ENCODE data around the gene ACSM6.
"Not testable (repeated sequence)": the region's sequence is repeated elsewhere in the genome, so short reads cannot be mapped to it uniquely, and the experiment has no call there.

The ACSM6 gene

DNA sequence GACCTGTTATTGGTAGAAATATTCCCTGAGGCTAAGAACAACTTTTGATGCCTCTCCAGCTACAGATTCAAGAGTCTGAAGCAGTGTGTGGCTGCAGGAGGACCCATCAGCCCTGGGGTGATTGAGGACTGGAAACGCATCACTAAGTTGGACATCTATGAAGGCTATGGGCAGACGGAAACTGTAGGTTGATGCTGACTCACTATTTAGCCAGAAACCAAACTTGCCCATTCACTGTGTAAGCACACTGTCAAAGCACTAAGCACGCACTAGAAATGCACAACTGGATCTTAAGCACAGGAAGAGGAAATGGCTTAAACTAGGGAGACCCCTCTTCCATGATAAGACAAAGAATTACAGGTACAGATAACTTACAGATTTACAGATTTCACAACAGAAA is 20.8 kb downstream of the ACSM6 start:
- no peak for DNase-seq (ENCODE audit: low read depth)

DNA sequence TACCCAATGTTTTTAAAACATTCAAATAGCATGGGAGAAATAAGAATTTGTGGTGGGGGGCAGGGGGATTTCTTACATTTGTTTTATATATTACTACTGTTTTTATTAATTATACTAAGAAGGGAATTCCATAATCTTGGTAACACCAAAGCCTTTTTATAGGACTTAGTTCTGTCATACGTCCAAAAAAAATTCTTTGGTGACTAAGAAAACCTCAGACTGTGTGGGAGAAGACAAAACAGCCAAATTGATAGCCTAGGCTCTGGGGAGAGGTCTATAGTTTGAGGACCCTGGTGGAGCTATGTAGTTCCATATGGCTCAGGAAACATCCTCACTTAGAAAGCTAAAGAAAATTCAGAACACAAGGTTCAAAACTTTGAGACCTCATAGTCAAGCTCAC is 23.4 kb downstream of the ACSM6 start:
- no peak for DNase-seq (ENCODE audit: low read depth)

DNA sequence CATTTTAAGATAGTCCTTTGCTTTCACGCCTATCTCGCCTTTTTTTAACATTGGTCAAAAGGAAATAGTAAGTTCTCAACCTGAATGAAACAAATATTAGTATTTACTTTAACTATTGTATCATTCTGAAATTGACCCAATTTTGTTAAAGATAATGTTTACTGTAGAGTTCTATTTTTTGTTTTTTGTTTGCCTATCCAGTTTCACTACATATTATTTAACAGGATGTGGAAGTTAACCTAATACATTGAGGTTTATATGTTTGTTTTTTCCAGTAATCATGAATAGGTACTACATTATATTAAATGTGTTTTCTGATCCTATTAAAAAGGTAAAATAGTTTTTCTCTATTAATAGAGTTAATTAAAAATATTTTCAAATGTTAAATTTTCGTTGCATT is 26.5 kb downstream of the ACSM6 start:
- no peak for DNase-seq (ENCODE audit: low read depth)

GRCh38 chr10:95221124-95221523 is 27.1 kb downstream of the ACSM6 start:
- no peak for DNase-seq (ENCODE audit: low read depth)

DNA sequence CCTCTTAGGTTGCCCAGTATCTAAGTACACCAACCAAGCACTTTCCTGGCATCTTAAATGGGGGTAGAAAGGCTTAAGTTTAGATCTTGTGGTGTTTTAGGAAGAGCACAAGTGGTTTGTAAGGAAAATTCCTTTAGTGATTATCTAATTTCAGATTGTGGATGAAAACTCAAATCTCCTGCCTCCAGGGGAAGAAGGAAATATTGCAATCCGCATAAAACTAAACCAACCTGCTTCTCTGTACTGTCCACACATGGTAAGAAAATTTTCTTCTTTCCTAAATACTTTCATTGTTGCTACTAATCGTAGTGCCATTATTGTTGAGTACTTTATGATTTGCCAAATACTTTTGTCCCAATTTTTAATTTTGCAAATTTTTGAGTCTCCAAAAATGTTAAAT is 31.1 kb downstream of the ACSM6 start:
- no peak for DNase-seq (ENCODE audit: low read depth)

DNA sequence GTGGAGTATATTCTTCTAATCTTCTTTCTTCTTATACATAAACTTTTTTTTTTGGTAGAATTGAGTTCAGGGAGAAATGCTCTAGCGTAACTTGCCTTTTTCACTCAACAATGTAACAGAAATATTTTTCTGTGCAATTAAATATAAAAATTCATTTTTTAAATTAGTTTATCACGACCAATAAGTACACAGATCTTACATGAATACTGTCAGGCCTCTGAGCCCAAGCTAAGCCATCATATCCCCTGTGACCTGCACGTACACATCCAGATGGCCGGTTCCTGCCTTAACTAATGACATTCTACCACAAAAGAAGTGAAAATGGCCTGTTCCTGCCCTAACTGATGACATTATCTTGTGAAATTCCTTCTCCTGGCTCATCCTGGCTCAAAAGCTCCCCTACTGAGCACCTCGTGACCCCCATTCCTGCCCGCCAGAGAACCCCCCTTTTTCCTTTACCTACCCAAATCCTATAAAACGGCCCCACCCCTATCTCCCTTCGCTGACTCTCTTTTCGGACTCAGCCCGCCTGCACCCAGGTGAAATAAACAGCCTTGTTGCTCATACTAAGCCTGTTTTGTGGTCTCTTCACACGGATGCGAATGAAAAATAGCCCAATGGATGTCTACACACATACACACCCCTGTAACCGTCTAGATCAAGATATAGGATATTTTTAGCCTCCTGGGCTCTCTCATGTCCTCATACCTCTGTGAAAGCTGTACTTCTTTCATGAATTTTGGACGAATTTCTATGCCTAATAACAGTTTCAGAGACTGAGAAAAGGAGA is 35.1 kb downstream of the ACSM6 start:
- not testable (repeated sequence) for DNase-seq (ENCODE audit: low read depth)

- DNase-seq (ENCODE audit: low read depth): no peak
Measured at GRCh38 chr10:95229724-95230627, 35.9 kb downstream of the ACSM6 start.

DNA sequence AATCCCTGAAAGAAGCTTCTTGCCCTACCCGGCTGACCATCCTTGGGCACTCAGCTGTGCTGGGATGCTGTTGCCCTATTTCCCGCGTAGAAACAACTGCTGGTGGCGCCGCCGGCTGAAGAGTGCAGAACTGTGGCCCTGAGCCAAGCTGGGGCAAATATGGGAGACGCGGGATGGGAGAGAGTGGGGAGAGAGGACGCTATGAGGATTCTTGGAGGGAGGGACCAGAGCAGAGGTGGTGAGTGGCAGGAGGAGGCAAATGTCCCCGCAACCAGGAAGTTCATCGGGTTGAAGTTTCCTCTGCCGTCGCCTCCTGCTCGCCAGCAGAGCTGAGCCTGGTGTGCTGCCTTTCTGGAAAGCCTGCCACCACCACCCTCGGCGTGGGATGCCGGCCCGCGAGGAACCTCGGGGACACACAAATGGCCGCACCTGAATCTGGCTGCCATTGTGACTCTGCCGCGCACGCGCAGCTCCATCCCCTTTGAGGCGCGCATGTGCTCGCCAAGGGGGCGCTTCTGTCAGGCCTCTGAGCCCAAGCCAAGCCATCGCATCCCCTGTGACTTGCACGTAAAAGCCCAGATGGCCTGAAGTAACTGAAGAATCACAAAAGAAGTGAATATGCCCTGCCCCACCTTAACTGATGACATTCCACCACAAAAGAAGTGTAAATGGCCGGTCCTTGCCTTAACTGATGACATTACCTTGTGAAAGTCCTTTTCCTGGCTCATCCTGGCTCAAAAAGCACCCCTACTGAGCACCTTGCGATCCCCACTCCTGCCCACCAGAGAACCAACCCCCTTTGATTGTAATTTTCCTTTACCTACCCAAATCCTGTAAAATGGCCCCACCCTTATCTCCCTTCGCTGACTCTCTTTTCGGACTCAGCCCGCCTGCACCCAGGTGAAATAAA is 36.9 kb downstream of the ACSM6 start:
- DNase-seq (ENCODE audit: low read depth): not testable (repeated sequence)

DNA sequence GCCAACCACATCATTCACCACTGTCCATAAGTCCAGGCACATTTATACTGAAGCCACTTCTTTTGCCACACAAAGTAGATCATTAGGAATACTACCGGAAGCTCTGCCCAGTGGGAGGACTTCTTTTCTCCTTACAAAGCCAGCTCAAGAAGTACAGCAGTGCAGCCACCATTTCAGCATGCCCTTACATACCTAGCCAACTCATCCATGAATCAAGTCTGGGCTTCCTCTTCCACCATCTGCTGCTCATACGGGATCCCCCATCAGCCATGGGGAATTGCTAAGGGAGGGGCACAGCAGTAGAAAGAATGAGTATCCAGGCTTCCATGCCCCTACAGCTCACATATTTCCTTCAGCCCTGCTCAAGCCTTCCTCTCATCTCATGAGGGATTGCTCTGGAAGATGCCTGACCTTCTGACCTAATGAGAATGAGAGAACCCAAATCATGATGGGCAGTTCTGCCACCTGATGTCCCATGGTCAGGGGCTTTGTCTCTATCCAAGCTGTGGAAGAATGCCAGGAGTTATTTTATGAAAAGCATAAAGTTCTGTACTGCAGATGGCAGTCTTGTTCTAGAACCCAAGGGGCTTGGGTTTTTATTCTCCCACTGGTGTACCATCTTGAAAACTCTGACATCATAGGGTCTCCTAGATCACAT is 39.5 kb downstream of the ACSM6 start:
- no peak for DNase-seq (ENCODE audit: low read depth)

- DNase-seq (ENCODE audit: low read depth): no peak
Measured at GRCh38 chr10:95234951-95235350, 40.9 kb downstream of the ACSM6 start.

DNA sequence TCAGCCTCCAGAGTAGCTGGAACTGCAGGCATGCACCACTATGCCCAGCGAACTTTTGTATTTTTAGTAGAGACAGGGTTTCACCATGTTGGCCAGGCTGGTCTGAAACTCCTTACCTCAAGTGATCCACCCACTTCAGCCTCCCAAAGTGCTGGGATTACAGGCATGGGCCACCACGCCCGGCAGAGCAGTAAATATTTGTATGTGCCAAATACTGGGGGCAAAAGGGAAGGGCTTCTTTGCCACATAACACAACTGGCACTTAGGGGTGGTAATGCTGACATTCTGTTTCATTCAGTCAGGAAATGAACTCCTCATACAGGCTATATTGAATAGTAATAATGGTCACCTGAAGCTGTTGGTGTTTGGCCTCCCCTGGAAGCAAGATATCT is 41.6 kb downstream of the ACSM6 start:
- DNase-seq (ENCODE audit: low read depth): no peak

GRCh38 chr10:95236068-95236903 is 42.2 kb downstream of the ACSM6 start:
- no peak for DNase-seq (ENCODE audit: low read depth)

GRCh38 chr10:95237376-95238170 is 43.5 kb downstream of the ACSM6 start:
- DNase-seq (ENCODE audit: low read depth): no peak

- DNase-seq (ENCODE audit: low read depth): not testable (repeated sequence)
Measured at GRCh38 chr10:95240096-95240495, 46.1 kb downstream of the ACSM6 start.

DNA sequence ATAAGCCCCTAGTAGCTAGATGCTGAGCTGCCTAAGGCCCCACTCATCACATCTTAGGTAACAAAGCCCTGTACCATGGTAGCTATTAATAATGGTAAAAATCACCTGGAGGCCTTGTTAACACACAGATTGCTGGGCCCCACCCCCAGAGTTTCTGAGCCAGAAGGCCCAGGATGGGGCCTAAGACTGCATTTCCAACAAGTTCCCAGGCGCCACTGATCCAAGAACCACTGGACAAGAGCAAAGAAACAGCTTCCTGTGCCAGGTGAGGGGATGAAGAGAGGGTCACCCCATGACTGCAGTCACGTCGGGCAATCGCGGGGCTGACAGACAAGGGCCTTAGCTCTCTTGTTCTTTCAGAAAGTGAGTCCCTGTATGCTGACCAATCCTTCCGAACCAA is 46.8 kb downstream of the ACSM6 start:
- DNase-seq (ENCODE audit: low read depth): no peak

DNA sequence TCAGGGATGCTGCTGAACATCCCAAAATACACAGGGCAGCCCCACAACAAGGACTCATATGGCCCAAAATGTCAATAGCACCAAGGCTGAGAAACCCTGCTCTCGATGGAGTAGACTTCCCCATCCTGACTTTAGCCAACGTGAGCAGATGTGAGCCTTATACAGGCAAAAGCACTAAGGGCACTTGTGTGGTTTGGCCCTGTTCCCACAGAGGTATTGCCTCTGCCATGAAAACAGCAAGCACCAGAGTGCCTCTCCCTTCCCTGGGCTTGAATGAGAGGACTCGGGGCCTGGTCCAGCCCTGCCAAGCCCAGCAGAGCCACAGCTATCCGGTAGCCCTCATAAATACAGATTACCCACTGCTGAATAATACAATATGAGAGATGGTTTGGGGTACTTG is 47.5 kb downstream of the ACSM6 start:
- no peak for DNase-seq (ENCODE audit: low read depth)

DNA sequence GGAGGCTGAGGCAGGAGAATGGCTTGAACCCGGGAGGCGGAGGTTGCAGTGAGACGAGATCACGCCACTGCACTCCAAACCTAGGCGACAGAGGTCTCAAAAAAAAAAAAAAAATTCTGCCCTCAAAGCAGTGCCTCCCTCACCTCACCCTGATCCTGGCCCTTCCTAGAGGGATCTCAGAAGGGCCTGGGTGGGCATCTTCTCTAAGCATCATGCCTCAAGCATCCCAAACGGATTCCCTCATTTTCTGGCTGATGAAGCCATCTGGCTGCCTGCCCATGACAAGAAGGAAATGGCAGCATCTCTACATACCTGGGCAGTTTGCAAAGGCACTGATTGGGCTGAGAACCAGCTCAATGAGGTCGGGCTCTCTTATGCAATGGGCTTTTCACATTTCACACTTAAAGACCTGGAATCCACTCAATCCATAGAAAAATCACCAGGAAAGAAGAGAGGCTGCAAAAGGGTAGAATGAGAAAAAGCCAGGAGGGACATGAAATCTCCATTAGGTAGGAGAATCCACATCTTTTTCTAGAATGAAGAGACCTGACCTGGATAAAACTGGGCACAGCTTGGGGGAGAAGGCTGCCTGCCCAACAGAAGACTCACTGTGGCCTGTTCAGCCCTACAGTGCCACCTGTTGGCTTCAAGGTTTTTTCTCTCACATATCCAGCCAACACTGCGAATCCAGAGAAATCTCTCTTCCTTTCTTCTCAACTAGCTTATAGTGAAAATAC is 48.7 kb downstream of the ACSM6 start:
- DNase-seq (ENCODE audit: low read depth): no peak

DNA sequence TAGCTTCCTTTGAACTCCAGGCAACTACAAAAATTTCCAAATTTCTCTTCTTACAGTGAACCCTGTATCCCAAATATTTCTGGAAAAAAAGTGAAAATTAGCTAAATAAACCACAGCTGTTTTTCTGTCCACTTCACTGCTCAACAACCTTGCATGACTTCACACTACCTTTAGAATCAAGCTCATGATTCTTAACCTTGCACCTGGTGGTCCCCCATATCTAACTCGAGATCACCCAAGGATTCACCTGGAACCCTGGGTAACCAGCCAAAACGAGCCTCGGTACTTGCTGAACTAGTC is 49.2 kb downstream of the ACSM6 start:
- DNase-seq (ENCODE audit: low read depth): no peak

- no peak for DNase-seq (ENCODE audit: low read depth)
Measured at GRCh38 chr10:95244152-95244551, 50.1 kb downstream of the ACSM6 start.
